HG02981 (cell line): Measurements from ENCODE around the gene KIRREL3.

Source experiments
- ATAC-seq: cut with Tn5 transposase; IDR thresholded peaks from one replicate; pipeline ENCODE4 v1.9.1; 2021; ENCODE audit warnings: mild to moderate bottlenecking, moderate library complexity; ENCODE audit not compliant: unreplicated experiment

KIRREL3 gene

DNA sequence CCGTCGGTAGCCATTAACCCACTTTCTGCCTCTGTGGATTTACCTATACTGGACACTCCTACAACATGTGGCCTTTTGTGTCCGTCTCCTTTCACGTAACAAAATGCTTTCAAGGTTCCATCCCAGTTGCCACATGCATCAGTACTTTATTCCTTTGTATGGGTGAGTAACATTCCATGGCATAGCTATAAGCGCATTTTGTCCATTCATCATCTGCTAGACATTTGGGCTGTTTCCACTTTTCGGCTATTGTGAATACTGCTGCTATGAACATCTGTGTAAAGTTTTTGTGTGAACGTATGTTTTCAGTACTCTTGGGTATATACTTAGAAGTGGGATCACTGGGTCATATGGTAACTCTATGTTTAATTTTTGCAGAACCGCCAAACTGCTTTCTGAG lies 387.9 kb downstream of the KIRREL3 start:
- ATAC-seq, result no peak

DNA sequence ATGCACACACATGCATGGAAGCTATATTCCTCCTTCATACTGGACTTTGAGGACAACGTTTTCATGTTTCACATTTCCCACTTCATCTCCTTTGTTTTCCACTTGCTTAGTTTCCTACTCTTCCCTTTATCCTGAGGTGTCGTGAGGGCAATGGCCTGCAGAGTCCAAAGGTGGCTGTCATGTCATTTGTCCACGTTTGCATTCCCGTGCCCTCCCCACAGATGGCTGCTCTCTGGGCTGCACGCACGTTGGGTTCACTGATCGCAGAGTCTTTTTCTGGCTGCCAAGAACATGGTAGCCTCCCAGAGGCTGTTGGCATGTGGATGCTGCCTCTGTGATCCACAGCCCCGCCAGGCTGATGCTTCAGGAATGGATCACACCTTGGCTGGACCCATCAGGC lies 389.1 kb downstream of the KIRREL3 start:
- ATAC-seq, result no peak

DNA sequence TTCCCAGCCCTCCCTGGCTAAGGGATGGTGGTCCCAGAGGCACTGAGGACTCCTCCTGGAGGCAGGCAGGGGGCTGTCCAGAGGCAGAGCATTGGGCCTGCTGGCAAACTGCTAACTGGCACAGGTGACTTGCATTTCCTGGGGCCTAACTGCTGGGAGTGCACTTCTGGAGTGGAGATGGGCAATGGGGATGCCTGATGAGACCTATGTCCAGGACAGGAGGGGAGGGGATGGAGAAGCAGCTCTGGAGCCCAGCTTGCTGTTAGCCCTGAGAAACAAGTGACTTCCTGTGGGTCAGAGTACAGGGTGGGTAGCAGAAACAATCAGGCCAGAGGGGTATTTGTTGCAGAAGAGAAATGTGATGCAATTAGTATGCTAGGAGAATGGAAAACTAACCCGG lies 391.9 kb downstream of the KIRREL3 start:
- ATAC-seq, result no peak

DNA sequence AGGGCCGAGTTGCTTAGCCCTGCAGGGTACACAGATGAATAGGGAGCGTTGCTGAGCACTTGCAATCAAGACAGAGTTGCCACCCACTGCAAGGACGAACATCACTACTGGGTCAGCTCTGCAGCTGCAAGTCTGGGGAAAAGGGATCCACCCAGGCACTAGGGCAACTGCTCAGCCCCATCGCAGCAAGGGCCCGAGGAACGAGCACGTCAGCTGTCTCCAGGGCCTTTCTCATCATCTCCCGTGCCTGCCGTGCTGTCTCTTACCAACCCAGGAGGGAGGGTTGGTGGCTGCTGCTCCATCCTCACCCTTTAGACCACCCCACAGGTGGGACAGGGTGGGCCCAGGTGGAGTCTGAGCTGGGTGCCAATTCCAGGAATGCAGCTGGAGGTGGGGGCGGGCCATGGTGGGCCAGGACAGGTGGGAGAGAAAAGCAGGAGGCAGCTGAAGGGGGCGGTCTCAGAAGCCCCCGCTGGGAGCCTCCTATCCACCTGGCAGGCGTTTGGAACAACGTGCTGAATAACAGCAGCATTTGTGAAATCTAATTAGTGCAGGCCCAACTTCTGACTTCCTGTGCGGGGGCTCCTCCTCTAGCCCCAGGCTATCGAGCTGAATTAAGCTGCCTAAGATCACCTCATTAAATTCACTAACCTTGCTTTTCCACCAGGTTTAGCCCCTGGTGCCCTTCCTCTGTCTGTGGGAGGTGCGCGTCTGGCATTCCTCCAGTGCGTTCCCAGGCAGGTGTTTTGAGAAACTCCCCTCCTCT lies 392.6 kb downstream of the KIRREL3 start:
- no peak for ATAC-seq

DNA sequence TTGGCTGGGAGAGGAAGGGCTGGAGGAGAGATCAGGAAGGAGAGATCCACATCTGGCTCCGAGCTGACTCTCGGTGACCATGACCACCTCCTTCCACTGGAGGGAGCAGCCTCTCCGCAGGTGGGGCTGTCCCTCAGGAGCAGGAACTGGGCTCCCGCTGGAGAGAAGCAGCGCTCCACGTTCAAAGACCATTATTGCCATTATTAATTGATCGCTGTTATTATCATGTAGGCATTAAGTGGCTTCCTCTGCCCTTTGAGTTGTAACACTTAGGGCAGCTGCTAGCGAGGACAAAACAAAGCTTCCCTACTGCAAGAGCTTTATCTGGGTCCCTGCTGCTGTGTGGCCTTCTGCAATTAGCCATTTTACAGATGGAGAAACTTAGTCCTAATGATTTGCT lies 393.2 kb downstream of the KIRREL3 start:
- ATAC-seq, result no peak

DNA sequence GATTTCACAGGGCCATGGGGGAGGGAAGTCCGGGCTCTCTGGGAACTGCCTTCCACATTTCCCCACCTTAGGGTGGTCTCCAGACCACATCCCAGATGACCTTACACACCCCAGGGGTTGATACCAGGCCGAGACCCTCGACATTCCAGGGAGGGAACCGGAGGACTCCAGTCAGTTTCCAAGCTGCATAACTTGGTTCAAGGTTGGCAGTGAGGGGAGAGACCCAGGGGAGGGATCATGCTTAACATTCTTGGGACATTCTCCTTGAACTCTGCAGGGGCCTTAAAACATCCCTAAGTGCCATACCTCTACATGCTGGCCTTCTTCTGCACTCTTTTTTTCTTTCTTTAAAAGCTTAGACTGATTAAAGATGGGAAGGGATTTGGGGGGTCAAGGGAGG lies 394.1 kb downstream of the KIRREL3 start:
- ATAC-seq, result no peak

DNA sequence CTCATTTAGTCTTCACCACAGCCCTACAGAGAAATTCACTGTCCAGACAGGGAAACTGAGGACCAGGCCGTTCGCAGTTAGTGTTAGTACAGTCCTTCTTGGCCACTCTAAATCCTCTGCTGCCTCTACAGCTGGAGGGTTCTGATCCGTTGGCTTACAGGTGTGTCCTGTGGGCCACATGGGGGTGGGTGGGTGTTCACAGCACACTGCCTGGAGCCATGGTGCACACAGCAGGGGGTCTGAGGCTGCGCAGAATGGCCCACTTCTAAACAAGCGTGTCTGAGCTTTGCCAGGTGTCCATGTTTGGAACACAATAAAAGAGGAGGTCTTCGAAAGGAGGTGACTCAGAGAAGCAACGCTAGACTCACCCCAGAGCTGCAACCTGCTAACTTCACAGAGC lies 396.1 kb downstream of the KIRREL3 start:
- no peak for ATAC-seq

DNA sequence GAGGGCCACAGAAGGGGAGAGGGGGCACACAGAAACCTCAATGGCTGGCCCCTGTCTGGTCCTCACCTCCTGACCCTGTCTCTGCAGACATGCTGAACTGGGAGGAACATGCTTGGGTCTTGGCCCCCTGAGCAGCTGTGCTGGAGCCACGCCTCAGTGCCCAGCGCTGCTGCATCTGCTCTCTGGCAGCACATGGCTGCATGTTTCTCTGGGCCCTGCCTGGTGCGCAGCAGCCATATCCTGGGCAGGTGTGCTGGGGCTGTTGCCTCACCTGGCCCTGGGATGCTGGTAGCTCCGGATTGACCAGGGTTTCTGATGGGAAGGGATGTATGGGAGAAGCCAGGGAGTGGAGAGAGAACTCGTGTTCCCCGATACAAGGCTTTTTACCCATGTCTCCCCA lies 397.1 kb downstream of the KIRREL3 start:
- ATAC-seq, result no peak

DNA sequence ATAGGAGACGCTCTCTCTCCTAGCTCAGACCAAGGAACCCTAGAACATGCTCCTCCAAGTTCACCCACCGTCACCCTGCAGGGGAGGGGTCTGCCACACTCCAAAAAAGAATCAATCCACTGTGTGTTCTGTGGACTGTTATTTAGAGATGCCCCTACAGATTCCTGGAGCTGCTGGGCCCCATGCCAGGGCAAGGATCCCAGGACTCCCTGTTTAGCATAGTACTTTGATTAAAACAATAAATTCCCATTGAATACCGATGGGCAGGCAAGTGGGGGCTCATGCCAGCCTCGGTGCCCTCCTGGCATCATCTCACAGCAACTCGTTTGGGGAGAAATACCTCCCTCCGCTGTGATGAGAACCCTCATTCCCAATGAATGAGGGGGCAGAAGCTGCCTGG lies 397.6 kb downstream of the KIRREL3 start:
- ATAC-seq, result no peak

DNA sequence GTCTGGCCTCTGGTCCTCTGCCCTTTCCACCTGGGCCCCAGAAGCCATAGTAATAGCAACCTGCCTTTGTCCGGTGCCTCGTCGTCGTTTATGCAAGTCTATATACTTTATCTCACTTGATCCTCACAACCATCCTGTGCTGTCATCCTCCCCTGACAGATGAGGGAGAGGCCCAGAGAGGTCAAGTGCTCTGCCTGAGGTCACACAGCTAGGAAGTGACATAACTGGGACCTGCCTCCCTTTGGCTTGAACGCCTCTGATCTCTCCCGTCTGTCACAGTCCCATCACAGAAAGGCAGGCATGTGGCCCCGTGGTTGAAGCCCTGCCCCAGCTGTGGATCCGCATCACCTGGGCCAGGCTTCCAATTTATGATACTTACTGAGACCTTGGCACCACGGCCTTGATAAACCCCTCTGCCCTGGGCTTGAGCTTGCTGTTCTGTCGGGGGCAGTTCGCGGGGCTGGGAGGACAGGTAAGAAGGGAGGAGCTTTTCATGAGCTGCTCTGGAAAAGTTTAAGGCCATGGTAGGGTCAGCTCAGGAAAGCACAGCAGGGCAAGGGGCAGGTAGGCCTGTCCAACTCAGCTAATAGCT lies 398.1 kb downstream of the KIRREL3 start:
- ATAC-seq, result no peak

DNA sequence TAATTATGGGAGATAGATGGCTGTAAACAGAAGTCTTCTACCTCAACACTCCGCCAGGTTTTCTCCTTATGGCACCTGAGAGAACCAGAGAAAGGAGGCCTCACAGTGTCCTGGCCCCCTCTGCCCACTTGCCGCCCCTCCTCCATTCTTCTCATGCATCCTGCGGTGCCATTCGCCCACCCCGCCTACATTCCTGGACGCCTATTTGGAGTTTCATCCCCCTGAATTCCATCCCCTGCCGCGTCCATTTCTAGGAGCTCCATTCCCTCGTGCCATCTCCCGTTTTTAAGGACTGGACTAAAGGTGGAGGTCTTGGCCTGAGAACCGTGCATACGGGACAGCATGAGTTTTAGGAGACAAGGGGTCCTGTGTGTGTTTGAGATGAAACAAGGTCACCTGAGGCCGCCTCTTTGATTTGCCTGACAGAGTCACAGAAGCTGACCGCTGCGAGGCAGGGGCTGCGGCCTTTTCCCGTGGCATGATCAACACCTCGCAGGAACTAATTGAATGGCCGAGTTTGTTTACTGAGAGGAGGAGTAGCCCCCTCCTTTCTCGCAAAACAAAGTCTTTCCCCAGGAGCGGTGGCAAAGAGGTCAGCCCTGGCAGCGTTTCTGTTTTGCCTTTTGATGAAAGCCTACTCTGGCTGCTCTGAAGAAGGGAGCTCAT lies 398.9 kb downstream of the KIRREL3 start:
- no peak for ATAC-seq

DNA sequence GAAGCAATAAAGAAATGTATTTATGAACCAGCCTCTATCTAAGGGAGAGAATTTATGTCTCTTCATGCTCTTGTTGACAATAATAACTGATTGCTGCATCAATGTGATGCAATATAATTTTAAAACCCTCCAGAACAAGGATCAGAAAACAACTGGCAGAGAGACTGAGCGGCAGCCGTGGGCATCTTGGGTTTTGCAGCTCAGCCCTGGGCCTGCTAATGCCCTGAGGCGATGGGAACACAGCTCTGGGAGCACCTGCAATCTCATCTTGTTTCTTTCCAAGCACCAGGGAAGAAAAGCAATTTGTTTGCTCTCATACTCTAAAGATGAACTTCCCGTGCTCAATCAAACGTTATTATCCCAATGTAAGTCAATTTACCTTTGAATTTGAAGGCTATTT lies 399.4 kb downstream of the KIRREL3 start:
- ATAC-seq, result no peak

DNA sequence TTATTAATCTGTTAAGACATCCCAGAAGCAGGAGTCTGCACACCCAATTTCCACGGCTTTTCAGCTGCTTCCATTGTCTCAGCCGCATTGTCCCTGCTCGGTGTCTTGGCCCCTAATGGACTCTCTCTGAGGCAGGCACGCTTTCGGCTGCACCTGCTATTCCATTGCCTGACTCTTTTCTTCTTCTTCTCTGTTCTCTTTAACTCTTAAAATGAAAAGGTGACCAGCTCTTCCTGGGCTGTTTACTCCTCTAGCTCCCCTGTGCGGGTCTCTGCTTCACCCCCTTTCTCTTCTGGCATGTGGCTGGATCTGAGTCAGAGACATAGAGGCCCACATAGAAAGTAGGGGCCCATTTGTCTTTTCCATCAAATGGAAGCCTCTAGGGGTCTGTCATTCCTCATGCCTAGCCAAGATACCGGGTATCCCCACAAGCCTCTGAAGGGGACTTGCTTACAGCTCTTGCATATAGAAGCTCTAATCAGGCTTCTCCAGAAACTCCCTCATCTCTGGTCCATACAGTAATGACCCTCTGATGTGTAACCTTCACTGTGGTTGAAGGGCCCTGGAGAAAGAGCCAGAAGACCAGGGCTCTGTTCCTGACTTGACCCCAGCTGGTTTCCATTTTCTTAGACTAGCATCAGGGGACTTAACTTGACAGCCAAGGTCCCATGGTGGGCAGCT lies 401.2 kb downstream of the KIRREL3 start:
- ATAC-seq, result no peak

DNA sequence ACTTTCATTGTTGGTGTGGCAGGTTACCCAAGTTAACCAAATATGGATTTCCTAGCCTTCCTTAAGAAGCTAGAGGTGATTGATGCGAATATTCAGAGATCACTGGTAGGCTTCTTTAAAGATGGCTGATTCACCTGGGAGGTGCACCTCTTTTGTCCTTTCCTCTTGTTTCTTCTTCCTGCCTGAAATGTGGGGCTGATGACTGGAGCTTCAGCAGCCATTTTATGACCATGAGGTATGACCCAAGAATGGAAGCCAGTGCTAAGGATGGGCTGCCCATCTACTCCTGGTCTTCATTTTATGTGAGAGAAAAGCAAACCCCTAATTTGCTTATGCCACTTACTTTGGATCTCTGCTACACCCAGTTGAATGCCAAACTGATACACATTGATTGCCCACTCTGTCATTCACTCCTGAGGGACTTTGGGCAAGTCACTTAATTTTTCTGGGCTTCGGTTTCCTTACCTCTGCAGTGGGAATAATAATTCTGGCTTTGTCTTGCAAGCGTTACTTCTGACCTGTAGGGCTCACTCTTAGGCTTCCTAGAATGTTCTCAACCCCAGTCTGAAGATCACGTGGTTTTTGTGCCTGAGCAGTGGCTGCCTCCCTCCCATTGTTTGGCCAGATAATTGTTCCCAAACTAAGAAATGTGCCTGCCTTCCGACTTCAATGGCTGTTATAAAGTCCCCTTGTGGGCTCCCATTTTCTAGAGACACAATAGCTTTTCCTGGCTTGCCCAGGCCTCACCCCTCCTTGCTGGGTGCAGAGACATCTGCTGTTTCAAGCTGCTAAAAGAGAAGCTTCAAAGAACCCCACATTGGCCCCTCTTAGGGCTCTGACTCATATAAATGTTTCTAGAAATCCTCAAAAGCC lies 402.0 kb downstream of the KIRREL3 start:
- ATAC-seq, result no peak

DNA sequence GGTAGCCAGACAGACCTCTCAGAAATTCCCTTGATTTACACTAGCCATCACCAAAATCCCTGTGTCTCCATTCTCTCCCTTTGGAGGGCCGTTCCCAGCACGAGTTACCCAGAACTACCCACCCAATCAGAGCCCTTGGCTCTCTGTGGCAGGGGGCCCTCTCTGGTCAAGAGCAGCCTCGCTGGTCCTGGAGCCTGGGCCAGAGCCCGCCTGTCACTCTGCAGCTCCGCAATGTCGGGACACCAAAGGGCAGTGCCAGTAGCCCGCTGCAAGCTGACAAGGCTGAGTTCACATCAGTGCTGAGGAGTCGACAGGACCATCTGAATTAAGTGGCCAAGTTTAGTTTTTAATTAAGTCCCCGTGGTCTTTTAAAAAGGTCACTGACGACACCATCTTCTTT lies 403.5 kb downstream of the KIRREL3 start:
- ATAC-seq, result no peak

DNA sequence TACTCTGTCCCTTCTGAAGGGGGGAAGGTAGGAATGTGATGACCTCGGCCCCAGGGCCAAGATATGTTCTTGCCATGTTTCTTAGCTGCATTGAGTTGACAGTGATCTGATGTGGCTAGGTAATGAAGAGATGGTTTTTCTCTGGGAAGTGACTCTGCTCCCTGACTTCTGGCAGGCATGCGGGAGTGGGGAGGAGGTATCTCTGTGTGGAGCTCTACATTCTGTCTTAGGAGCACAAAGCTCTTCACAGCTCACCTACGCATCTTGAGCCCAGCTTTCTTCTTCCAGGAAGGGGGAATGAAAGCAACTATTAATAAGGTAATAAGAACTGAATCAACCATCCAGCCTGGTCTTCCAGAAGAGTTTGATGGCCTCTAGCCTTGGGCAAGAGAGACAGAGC lies 404.1 kb downstream of the KIRREL3 start:
- no peak for ATAC-seq

DNA sequence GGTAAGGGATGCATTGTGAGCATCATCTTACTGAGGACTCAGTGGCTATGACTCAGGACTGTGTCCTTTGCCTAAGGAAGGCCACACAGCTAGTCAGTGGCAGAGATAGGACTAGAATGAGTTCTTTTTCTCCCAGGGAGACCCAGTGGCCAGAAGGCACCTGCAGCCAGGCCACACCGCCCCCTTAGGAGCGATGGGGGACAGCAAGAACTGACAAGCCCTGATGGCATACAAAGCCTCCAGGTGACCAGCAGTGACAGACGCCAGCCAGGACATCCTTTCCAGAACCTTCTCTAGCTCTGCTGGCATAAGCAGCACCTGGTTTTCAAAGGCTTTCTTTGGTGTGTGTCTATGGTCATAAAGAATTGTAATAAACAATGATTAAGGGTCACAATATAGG lies 405.0 kb downstream of the KIRREL3 start:
- no peak for ATAC-seq

DNA sequence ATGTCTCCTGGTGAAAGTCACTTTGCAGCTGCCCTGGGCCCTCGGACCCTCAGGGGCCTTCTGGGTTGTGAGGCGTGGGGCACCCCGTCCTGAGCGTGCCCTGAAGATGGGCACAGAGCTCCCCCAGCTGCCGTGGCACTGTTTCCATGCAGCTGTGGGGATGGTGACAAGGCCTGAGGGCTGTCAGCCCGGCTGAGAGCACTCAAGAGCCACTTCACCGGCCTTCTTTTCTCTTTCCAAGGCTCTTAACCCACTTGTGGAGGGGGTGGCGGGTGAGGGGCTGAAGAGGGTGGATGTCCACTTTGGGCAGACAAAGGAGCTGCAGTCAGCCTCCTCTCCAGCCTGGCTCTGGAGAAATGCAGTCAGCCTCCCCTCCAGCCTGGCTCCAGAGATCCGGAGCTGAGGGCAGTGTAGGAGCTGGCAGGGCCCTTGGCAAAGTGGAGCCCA lies 405.6 kb downstream of the KIRREL3 start:
- ATAC-seq, result no peak

DNA sequence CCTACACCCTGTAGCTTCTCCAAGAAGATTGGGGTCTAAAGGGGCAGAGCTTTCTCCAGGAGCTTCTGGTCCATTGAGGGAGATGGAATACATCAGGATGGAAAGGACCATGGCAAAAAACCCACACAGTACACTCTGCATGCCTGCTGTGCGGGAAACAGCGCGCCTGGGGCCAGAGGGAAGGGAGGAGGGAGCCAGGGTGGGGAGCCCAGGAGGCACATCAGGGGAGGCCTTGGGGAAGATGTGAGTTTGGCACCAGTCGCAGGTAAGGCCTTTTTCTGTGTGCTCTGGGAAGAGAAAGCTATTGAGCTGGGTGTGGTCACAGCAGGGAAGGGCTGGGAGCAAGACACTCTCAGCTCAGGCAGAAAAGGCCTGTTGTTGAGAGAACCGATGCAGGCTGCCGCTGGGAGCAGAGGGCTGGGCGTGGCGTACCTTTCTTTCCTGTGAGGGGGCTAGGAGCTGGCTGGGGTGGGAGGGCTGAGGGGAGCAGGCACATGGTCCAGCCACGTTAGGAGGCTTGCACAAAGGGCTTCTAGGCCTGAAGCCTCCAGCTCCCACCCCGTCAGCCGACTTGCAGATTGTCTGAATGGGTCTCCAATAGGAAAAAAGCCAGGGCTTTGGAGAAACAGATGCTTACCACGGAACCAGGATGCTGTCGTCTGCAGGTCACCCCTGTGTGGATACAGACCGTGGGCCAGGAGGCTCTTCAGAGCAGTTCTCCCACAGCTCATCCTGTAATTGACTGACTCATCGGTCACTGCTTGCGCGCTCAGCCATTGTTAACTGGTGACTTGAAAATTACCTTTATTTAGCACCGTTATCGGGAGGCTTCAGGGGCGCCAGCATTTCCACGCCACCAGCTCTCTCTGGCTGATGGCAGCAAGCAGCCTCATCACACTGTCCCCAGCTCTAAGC lies 407.8 kb downstream of the KIRREL3 start:
- ATAC-seq, result no peak
